DMS 273 (cell line): Measurements from ENCODE around the gene LAS1L.
"Not testable (repeated sequence)": the region's sequence is repeated elsewhere in the genome, so short reads cannot be mapped to it uniquely, and the experiment has no call there.

Source experiments
- DNase-seq: peaks from one replicate; lab custom pipeline; 2025; ENCODE audit not compliant: unreplicated experiment; lab: John Stamatoyannopoulos, UW

Gene LAS1L

GRCh38 chrX:65518980-65519379, 15.6 kb downstream of the LAS1L start:
- not testable (repeated sequence) for DNase-seq

DNA sequence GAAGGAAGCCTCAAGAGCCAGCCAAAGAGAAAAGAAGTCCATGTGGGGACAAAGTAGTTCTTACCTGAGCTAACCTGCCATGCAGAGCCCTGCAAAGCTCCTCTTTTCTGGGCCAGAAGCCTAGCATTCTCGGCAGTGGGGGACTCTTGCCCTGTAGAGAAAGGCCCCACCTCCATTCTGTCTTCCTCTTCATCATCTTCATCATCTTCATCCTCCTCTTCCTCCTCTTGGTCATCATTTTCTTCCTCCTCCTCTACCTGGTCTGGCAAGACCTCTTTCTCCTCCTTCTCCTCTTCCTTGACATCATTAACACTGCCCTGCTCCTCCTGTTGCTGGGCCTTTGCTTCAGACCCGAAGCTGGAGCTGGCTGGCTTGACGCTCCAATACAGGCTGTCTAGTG, 16.7 kb downstream of the LAS1L start:
- no peak for DNase-seq

GRCh38 chrX:65516756-65517155, 17.8 kb downstream of the LAS1L start:
- no peak for DNase-seq

- DNase-seq, result no peak
Measured at GRCh38 chrX:65513610-65514009, 21.0 kb downstream of the LAS1L start.

DNA sequence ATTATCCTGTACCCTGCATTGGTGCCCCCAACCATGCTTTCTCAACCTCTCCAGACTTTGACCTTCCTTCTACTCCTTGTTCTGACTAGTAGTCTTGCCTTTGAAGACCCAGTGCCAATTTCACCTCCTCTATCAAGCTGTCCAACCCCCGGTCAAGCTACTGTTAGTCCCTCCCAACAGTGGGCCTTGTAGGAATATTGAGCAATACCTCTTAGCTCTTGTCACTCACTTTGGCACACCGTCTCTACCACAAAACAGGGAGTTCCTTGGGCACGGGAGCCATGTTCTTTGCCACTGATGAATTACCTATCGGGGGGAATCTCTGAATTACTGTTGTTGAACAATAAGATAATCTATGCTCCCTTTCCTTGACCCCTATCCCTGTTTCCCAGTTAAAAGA, 25.2 kb downstream of the LAS1L start:
- DNase-seq, result no peak

GRCh38 chrX:65508851-65509250, 25.7 kb downstream of the LAS1L start:
- DNase-seq, result no peak

DNA sequence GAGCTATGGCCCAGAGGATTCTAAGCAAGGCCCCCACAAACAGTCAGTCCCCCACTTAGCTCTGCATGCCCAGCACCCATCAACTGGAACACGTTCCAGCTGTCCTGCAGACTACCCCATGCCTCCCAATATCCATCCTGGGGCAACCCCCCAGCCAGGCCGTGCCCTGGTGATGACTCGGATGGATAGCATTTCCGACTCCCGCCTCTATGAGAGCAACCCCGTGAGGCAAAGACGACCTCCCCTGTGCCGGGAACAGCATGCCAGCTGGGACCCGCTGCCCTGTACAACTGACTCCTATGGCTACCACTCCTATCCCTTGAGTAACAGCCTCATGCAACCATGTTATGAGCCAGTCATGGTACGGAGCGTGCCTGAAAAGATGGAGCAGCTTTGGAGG, 32.0 kb downstream of the LAS1L start:
- DNase-seq, result no peak

DNA sequence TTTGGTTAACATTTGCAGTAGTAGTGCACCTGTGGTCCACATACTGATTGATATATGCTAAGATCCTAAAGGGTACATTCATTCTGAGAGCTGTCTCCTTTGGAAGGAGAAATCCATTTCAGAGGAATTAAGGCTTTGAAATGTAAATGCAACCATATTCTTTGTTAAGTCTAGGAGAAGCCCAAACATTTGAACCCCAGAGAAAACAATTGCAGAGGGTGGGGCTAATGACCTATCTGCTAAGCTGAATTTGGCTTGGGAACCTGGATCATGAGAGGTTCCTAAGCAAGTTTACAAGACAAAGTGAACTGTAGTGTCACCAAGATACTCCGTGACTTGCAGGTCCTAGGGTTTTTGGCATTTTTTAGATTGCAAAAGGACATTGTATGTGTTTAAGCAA, 41.2 kb downstream of the LAS1L start:
- no peak for DNase-seq

DNA sequence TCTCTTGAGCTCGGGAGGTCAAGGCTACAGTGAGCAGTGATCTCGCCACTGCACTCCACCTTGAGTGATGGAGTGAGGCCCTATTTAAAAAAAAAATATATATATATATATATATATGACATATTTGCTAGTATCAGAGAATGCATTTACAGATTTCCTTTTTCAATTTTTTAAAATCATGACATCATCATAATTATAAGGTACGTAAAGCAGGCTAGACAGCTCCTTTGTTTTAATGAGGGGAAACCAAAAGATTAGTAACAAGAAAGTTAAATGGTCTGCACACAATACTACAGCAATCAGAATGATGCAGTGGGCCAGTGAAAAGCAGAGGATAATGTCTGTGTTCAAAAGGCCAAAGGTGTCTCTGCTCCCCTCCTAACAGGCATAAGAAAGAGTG, 43.0 kb downstream of the LAS1L start:
- no peak for DNase-seq

DNA sequence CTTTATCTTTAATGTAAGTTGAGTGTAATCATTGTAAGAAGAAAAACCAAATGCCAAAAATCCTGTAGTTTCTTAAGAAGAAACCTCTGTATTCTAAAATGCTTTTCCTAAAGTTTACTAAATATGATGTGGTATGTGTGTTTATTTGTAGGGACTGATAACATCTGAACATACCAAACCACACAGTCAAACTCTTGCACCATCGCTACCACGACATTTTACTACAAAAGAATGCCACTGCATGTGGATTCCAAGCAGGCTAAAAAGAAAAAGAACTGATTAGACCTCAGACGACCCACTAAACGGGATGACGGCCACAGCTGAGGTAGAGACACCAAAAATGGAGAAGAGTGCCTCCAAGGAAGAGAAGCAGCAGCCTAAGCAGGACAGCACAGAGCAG, 46.1 kb downstream of the LAS1L start:
- no peak for DNase-seq

DNA sequence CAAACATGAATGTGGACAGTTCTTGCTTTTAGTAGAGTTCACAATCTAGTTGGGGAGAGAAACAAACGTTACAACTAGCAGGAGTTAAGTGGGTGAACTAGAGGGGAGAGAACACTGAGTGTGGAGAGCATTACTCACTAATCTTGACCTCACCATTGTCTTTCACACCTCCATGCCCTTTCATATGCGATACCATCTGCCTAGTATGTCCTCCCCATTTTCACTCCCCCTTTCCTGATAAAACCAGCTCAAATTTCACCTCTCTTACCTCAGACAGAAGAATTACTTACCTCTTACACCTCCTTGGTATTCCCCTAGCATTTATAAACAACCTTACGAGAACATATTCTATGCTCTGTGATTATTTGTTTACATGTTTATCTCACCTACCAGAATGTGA, 53.6 kb downstream of the LAS1L start:
- no peak for DNase-seq

GRCh38 chrX:65479102-65479501, 55.5 kb downstream of the LAS1L start:
- not testable (repeated sequence) for DNase-seq

DNA sequence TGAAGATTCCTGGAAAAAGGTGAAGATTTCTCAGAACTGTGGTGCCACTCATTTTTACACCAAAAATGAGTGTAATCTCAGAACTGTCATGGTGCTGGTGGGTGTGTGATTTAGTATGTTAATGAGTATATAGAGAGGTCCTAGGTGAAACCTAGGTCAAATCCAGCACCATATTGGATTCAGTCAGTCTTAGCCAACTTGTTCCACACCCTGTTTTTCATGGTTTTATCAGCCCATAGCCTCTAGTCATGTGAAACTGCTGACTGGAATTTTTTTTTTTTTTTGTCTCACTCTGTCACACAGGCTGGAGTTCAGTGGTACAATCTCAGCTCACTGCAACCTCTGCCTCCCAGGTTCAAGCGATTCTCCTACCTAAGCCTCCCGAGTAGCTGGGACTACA, 58.0 kb downstream of the LAS1L start:
- DNase-seq, result no peak

DNA sequence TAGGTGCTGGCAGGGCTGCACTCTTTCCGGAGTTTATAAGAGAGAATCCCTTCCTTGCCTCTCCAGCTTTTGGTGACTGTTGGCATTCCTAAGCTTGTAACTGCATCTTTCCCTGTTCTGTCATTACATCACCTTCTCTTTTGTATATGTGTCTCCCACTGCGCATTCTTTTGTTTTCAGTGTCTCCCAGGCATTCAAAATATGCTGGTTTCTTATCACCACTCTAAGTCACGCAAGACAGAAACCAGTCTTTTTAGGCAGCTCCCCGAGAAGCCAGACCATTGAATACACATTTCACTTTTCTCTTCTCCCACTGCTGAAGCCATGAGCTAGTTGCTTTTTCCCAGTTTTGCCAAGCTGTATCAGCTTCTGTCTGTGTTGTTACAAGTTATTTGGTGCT, 71.0 kb downstream of the LAS1L start:
- no peak for DNase-seq
